ENCODE results near the gene ABHD16A.
"Not testable (repeated sequence)": the region's sequence is repeated elsewhere in the genome, so short reads cannot be mapped to it uniquely, and the experiment has no call there.

Gene ABHD16A

DNA sequence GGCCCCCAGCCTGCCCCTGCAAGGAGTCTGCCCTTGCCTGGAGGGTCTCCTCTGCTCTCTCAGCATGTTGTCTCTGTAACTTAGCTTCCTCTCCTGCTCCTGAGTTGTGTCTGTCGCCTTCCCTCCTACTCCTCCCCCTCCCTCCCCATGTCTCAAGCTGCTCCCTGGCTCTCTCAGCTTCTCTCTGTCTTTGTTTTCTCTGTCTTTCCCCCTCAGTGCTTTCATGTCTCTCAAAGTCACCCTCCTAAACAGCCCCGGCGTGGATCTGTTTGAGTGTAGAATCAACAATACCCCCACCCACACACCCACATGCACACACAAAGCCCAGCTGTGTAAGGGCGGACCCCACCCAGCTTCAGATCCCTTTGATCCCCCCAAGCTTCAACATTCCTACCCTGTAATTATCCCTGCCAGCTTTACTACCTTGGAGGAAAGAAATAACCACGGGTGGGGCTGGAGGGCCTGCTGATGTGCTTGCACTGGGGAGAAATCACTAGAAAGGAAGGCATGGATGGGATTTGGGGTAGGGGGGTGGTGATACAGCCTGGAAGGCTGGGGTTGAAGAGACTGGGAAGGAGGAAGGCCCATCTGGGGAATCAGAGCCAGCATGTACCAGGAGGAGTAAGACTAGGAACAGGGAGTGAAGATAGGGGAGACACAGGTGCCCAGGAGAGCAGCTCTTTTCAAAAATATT lies 11.0 kb upstream of the ABHD16A start:
- DNase-seq, result no peak

DNA sequence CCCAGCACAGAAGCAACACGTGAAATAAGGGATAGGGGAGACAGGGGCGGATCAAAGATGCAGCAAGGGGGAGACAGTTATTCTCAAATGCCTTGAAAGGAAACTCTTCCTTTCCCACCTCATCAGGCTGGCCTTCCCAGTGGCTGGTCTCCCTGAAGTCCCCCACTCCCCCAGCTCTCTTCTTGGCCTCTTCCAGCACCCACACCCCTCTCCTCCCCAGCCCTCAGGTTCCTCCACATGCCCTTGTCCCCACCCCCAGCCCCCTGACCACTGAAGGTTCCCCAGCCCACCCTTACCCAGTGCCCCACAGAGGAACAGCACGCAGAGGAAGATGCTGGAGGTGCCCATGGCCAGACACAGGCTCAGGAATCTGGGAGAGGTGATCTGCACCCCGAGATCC lies 10.3 kb upstream of the ABHD16A start:
- no peak for DNase-seq

DNA sequence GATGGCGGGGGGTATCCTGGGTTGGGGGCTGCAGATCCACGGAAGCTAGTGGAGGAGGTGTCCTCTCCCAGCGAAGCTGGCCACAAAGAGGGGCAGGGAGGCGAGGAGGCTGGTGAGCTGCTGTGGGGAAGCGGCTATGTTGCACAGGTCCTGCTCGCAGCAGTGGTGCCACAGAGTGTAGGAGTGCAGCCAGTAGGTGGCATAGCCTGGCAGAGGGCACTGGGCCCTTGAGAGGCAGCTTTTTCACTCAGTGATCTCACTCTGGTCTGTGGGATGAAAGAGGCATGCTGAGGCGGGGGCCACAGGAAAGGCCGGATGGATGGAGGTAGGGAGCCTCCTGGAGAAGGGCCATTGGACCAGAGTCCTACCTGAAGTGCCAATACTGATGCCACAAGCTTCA lies 9.2 kb upstream of the ABHD16A start:
- no peak for DNase-seq

DNA sequence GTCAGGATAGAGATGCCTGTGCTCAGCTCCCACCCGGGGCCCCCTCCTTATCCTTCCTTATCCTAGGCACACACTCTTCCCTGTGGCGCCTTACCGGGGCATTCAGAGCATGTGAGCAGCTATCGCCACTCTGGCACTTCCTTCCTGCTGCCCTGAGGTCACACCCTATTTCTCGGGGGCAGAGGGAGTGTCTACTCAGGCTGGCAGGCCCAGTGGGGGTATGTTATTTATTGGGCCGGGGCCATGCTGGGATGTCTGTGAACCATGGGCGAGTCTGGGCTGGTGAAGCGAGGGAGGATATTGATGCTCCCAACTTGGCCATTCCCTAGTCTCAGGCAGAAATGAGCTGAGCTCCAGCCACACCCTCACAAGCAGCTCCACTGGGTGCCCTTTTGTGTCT lies 8.1 kb upstream of the ABHD16A start:
- DNase-seq, result no peak

DNA sequence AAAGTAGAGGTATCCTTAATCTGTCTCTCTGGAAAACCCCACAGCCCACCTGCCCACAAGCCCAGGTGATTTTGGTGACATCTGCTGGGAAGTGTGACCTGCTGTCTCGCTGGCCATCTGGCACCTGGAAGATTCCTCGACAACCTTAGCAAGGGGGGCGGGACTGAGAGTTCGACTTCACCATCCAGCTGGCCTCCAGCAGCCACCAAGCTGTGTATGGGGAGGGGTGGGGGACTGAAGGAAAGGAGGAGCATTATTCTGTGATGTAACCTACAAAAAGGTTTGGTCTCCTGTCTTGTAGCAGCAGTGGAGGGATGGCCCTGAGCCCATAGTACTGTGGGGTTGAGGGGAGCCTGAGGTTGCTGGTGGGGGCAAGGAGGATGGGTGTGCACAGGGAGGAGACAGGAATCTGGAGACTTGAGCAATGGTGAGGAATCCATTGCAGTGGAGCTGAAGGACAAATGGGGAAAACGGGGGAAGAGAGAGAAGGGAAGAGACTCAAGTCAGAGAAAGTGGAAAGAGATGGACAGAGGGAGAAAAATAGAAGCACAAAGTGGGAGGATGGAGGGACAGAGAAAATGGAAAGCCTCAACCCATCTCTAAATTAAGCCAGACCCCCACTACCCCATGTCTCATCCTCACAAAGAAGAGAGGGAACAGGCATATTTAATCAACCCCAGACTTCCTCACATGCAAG lies 7.5 kb upstream of the ABHD16A start:
- no peak for DNase-seq

DNA sequence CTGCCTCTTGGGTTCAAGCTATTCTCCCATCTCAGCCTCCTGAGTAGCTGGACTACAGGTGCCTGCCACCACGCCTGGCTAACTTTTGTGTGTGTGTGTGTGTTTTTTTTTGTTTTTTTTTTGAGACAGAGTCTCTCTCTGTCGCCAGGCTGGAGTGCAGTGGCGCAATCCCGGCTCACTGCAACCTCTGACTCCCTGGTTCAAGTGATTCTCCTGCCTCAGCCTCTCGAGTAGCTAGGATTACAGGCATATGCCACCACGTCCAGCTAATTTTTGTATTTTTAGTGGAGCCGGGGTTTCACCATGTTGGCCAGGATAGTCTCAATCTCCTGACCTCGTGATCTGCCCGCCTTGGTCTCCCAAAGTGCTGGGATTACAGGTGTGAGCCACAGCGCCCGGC lies 6.0 kb upstream of the ABHD16A start:
- DNase-seq, result not testable (repeated sequence)

DNA sequence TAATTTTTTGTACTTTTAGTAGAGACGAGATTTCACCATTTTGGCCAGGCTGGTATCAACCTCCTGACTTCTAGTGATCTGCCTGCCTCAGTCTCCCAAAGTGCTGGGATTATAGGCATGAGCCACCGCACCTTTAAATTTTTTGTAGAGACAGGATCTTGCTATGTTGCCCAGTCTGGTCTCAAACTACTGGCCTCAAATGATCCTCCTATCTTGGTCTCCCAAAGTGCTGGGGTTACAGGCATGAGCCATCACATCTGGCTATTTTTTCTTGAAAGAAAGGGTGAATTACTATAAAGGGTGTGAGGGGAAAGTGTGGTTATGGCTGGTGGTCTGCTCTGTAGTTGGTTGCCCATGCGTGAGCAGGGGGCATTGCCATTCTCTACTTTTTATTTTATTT lies 5.1 kb upstream of the ABHD16A start:
- DNase-seq, result no peak

DNA sequence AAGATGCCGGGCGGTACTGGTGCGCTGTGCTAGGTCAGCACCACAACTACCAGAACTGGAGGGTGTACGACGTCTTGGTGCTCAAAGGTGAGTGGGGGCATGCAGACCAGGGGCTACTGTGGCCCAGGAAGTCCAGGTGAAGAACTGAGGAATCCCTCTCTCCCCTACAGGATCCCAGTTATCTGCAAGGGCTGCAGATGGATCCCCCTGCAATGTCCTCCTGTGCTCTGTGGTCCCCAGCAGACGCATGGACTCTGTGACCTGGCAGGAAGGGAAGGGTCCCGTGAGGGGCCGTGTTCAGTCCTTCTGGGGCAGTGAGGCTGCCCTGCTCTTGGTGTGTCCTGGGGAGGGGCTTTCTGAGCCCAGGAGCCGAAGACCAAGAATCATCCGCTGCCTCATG lies 4.6 kb upstream of the ABHD16A start:
- DNase-seq, result no peak

DNA sequence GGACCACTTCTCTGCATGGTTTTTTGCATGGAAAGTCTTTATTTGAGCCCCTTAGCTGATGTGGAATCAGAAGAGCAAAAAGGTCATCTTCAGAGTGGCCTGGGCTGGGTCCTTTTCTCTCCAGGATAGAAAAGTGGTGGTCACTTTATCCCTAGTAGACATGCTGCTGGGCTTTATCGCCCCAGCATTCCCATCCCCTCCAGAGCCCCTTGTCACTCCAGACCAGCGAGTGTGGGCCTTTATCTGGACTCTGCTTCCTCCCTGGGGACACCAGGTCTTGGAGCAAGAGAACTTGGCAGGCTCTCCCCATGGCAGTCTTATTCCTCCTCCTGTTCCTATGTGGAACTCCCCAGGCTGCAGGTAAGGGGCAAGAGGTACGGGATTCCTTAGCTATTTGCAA lies 3.5 kb upstream of the ABHD16A start, which contains the start of gene LY6G6F:
LY6G6F (plus strand) TSS at position 268 of the 400 bp plus-strand sequence; CDS start at position 309, 41 bp downstream.
- DNase-seq, result no peak

DNA sequence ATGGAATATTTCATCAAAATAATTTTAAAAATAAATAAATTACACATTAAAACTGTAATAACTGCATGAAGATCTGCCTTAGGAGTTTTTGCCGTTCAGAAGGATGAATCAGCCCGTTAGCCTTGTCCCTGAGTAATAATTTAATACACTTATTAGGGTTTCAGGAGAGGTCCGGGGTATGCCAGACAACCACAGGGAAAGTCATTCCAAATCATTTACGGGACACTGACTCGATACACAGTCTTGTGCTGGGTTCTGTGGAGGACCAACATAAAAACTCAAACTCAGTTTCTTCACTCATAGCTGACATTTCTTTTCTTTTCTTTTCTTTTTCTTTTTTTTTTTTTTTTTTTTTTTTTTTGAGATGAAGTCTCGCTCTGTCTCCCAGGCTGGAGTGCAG lies 2.8 kb upstream of the ABHD16A start:
- no peak for DNase-seq

DNA sequence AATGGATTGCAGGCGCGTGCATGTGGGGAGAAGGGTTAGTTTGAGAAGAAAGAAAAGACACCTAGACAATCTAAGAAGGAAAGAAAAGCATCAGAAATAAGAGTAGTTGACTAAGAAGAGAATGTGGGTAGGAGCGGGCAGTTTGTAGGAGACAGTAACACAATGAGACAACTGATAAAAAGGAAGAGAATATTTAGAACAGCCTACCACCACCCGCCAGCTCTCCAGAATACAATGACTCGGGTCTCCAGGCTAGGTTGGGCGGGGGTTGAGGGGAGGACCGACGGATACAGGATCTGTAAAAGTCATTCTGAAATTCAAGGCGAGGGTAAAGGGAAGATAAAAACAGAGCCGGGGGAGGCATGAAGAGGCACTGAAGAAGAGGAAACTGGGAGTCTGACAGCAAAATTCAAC lies 712 bp downstream of the ABHD16A start:
- DNase-seq, result no peak

DNA sequence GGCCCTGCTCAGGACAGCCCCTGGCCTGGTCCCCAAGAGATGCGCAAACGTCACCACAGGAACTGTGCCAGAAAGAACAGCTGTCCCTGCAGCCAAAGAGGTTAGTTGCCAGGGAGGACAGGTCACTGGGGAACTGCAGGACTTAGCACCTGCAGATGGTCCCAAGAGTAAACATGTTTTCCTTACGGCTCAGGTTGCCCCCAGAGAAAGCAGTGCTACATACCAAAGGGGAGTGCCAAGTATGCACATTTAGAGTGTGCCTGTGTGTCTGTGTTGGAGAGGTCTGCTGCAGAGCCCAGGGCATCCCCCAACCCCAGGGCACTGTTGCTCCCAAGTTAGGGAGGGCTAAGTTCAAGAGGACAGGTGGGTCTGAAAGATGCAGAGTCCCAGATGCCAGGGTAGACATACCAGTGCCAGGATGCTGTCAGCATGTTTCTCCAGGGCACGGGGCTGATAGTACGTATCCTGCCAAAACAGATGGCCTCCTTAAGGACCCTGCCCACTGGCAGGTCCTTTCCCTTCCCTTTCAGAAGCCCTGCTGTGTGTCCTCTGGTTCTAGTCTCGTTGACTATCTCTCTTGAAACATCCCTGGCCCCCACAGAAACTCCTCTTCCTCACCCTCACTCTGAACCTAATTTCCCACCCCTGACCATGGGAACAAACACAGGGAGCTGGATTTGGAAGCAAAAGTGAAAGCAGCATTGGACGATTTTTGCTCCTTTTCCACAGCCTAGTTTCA lies 1.3 kb downstream of the ABHD16A start:
- DNase-seq, result no peak

DNA sequence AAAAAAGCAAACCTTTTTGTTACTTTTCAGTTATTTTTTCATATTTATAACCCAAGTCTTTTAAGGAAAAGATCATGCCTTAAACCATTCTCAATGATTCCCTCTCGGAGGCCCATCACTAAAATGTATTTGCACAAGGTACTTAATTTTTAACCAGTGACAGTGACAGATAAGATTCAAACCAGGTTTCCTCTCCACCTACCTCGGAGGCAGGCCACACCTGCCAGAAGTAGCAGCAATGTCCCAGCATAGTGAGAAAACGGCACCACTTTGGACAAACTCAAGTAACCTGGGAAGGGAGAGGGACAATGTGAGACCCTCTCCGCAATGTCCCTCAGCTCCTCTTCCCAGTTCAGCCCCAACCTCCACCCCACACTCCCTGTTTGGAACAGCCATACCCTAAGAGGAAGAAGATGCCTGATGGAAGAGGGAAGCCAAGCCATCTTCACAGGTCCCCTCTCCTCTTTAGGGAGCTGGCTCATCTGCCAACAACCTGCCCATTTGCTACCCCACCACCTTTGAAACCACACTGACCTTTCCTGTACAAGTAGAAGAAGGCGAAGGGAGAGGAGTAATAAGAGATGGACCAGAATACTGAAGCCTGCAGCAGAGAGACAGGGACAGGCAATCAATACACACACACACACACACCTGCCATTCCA lies 2.3 kb downstream of the ABHD16A start:
- no peak for DNase-seq

DNA sequence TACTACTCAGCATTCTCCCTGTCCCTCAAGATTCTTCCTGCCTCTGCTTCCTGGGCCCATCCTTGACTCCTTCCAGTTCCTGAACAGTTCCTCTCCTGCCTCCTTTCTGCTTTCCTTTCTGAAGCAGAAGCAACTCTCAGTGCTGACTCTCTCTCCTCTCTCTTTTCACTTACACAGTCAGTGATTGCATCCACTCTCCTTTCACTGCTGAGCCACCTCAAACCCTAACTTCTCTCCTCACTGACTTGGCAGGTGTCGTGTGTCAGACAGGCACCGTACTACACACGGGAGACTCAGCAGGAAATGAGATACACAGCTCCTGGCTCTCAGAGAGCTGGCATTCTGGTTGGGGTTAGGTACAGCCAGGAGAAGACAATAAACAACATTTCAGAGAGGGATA lies 5.6 kb downstream of the ABHD16A start:
- DNase-seq, result no peak

DNA sequence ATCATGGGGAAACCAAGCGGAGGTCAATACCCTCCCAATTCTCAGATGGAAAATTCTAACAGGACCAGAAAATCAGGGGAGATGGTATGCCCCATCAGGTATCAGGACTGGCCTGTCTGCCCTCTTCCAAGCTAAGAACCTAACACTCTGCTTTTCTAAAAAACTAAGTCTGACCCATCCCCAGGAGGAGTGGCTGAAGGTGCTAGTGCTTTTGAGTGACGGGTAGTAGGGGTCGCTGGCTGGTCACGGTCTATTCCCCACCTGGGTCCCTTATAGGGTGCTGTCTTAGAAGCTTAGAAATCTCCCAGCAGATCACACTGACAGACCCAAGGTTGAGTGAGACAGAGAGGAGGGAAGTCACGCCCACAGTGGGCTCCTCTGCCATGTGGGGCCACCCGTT lies 9.6 kb downstream of the ABHD16A start:
- DNase-seq, result no peak

DNA sequence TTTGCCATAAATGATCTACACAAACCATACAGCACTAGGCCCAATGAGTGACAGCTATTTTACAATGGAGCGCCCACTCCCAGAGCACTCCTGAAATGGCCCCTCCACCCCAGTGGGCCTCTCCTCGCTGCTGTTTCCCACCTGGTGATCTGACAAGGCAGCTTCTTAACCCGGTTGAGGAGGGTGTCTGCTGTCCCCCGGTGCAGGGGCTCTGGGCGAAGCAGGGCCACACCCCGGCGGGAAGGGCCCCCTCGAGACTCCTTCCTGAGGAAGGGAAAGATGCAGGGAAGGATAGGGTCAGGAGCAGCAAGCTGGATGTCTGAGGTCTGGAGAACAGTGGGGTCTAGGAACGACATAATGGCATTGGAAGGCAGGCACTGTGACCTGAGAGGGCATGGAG lies 10.2 kb downstream of the ABHD16A start:
- DNase-seq, result no peak

DNA sequence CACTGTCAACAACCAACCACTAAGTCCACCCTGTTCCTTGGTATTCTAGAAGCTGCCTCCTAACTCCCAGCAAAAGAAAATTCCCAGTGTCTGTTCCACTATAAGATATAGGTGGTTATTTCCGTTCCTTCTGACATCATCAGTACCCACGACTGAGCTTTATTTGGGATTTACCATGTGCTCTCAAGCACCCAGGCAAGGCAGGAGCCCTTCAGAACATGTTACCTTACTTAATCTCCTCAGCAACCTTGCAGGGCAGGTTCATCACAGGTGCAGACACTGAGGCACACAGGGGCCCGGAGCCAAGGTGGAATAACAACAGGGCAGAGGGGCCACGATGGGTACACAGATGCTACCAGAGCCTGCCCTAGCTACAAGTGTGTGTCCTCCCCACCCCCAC lies 10.8 kb downstream of the ABHD16A start:
- DNase-seq, result no peak

DNA sequence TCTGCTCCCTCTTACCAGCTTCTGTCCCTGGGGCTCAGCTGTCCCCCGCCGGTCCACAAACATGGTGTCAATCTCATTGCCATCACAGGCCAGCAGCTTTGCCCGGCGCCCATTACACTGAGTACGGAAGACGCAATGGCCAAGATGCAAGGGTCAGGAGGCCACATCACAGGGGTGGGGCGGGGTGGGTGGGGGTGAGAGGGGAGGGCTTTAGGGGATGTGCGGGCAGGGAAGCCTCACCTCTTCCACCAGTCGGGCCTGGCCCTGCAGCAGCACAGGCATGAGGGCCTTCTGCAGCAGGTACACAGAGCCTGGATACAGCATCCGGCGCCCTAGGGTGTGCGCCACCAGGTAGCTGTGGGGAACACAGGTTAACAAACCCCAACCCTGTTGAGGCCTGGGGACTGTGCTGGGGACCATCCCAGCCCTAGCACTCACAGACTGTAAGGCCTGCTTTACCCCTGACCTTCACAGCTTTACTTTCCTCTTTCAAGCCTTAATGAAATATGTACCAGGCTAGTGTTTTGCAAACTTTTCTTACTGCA lies 11.5 kb downstream of the ABHD16A start:
- no peak for DNase-seq

DNA sequence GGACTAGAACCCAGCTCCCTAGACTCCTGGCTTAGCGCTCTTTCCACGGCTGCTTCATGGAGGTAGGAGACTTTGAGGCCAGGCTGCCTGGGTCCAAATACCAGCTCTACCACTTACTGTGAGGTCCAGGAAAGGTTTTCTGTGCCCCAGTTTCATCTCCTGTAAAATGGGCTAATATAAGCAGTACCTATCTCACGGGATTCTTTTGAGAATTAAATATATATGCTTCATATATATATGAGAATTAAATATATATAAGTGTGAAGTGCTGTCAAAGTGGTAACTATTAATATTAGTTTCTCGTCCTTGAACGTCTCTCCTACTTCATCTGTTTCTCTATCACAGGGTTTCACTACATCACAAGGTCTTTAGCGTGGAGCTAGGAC lies 12.1 kb downstream of the ABHD16A start:
- DNase-seq, result no peak

DNA sequence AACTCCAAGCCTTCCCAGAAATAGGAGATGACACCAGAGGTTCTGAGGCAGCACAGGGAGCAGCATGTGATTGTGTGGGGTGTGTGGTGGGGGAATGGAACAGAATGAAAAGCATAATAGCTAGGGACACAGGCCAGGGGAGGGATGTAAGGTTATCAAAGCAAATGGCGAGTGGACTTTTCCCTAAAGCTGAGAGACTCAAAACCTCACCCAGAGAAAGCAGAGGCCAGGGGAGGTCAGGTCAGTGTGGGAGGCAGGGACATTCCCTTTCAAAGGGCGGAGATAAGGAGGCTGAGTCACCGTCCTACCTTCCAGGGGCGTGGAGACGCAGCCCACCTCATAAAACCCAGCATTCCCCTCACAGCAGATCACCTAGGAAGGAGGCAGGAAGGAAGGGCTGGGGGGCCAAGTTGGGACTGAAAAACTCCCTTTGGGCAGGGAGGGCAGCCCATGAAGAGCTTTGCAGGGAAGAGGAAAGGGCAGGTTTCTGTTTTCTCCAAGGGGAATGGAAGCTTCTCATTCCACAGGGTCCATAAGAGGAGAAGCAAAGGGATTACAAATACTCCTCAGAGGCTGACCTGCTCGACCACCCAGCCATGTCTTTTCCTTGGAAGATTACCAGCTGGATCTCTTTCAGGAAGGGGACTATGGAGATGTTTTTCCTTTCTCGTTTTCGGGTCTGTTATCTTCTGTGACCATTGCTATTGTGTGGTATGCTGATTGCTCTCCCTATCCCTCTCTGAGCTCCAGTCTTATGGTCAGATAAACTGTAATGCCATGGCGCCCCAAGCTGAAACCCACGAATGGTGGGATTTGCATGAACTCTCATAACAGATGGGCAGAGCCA lies 12.7 kb downstream of the ABHD16A start:
- no peak for DNase-seq

DNA sequence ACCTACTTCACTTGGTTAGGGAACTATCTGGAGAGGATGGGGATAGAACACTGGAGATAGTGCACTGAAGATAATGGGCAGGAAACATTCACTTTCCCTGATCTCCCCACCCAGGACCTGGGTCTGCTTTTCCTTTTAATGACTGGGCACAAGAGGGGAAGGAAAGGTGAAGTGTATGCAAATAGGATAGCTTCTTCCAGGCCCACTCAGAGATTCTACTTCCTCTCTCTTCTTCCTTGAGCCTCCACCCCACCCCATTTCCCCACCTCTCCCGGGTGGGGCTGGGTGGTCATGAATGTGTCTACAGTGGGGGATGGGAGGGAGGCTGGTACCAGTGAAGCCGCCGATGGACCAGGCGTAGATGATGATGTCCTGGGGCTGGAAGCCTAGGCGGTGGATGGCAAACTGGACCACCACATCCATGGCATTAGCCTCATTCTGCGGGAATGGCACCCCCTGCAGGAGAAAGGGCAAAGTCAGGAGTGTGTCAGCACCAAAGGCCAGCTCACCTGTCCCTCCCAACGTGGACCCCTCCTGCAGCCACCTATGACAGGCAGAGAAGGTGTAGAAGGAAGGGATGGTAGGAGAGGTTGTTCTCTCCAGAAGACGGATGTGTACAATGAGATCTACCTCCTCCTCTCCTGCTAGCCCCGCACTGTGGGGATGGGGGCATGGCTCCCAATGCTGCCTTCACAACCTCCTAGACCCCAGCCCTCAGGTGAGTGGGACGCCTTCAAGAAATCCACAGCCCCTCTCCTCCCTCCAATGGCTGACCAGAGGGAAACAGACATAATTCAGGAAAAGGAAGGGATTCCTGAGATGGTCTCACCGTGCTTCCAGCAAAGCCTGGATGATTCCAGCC lies 13.6 kb downstream of the ABHD16A start:
- DNase-seq, result no peak
